Fibroblast of skin of left quadriceps (primary cell): Measurements from ENCODE around the gene TYW5.

Experiments
- DNase-seq, 2 experiments: peaks; one replicate each; pipeline ENCODE4 v3.0.0-alpha.2; 2013; ENCODE audit warnings: low read depth in 2 of 2

TYW5 gene

GRCh38 chr2:199973703-199974102 is 18.4 kb upstream of the TYW5 start:
- no peak for DNase-seq

GRCh38 chr2:199972088-199972626 is 16.9 kb upstream of the TYW5 start:
- no peak for DNase-seq

GRCh38 chr2:199968126-199968525 is 12.8 kb upstream of the TYW5 start:
- no peak for DNase-seq

GRCh38 chr2:199966976-199967375 is 11.7 kb upstream of the TYW5 start:
- no peak for DNase-seq

- no peak for DNase-seq
Measured at GRCh38 chr2:199966405-199966804, 11.1 kb upstream of the TYW5 start.

- no peak for DNase-seq
Measured at GRCh38 chr2:199962203-199962602, 6.9 kb upstream of the TYW5 start.

GRCh38 chr2:199958014-199958413 is 2.7 kb upstream of the TYW5 start:
- no peak for DNase-seq

GRCh38 chr2:199956062-199956380 is 730 bp upstream of the TYW5 start:
- no peak for DNase-seq

- DNase-seq: no peak
Measured at GRCh38 chr2:199955007-199955338, 318 bp downstream of the TYW5 start.

GRCh38 chr2:199951023-199951422 is 4.3 kb downstream of the TYW5 start:
- DNase-seq: no peak

- DNase-seq: no peak
Measured at GRCh38 chr2:199950396-199950795, 4.9 kb downstream of the TYW5 start.

- DNase-seq: no peak
Measured at GRCh38 chr2:199946836-199947235, 8.5 kb downstream of the TYW5 start.

- DNase-seq: no peak
Measured at GRCh38 chr2:199946196-199946595, 9.1 kb downstream of the TYW5 start.

GRCh38 chr2:199943373-199943772 is 11.9 kb downstream of the TYW5 start:
- no peak for DNase-seq

GRCh38 chr2:199940373-199940772 is 14.9 kb downstream of the TYW5 start:
- no peak for DNase-seq

GRCh38 chr2:199936554-199936953 is 18.7 kb downstream of the TYW5 start:
- DNase-seq: no peak

- no peak for DNase-seq
Measured at GRCh38 chr2:199933466-199933865, 21.8 kb downstream of the TYW5 start.

- DNase-seq: no peak
Measured at GRCh38 chr2:199932312-199932855, 22.9 kb downstream of the TYW5 start.

GRCh38 chr2:199929262-199929661 is 26.0 kb downstream of the TYW5 start:
- no peak for DNase-seq

GRCh38 chr2:199928626-199929025 is 26.7 kb downstream of the TYW5 start:
- DNase-seq: no peak

- DNase-seq: no peak
Measured at GRCh38 chr2:199928226-199928625, 27.1 kb downstream of the TYW5 start.

- DNase-seq: no peak
Measured at GRCh38 chr2:199926806-199927205, 28.5 kb downstream of the TYW5 start.

- DNase-seq: no peak
Measured at GRCh38 chr2:199923924-199924323, 31.4 kb downstream of the TYW5 start.

GRCh38 chr2:199922856-199923255 is 32.4 kb downstream of the TYW5 start:
- no peak for DNase-seq

GRCh38 chr2:199916980-199917379 is 38.3 kb downstream of the TYW5 start:
- DNase-seq: no peak
